Uterus (tissue), 2 donors: ENCODE results near the gene EMD.

Experiments
- POLR2A ChIP-seq, 2 donors: fragments of 450-650 bp; IDR thresholded peaks; one replicate each; pipeline ENCODE4 v1.6.1; 2016; ENCODE audit warnings: antibody characterized with exemption in 2 of 2, mild to moderate bottlenecking in 1 of 2, moderate library complexity in 1 of 2
- TF ChIP-seq, protein P1 (sequence below), 4 experiments: fragments of 200-600 bp in 2 of 4; fragments of 450-650 bp in 2 of 4; sonication (generic) in 2 of 4; IDR thresholded peaks; one replicate each; pipeline ENCODE4 v1.5.1; 2016 to 2019; ENCODE audit warnings: antibody characterized with exemption in 4 of 4, mild to moderate bottlenecking in 2 of 4, moderate library complexity in 1 of 4

DNA sequence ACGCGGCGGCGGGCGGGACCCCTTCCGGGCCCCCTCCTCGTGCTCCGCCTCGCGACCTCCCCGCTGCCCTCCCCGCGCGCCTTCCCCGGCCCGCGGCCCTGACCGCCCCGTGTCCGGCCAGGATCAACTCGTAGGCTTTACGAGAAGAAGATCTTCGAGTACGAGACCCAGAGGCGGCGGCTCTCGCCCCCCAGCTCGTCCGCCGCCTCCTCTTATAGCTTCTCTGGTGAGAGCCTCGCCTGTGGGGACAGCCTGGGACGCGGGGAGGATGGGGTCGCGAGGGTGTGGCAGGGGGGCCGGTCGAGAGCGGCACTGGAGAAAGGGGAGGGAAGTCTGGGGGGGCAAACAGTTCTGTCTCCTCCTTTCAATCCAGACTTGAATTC, 465 bp downstream of the EMD start:
- TF ChIP-seq, protein P1, sequence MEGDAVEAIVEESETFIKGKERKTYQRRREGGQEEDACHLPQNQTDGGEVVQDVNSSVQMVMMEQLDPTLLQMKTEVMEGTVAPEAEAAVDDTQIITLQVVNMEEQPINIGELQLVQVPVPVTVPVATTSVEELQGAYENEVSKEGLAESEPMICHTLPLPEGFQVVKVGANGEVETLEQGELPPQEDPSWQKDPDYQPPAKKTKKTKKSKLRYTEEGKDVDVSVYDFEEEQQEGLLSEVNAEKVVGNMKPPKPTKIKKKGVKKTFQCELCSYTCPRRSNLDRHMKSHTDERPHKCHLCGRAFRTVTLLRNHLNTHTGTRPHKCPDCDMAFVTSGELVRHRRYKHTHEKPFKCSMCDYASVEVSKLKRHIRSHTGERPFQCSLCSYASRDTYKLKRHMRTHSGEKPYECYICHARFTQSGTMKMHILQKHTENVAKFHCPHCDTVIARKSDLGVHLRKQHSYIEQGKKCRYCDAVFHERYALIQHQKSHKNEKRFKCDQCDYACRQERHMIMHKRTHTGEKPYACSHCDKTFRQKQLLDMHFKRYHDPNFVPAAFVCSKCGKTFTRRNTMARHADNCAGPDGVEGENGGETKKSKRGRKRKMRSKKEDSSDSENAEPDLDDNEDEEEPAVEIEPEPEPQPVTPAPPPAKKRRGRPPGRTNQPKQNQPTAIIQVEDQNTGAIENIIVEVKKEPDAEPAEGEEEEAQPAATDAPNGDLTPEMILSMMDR (IDR thresholded peaks at IDR 0.05), result no peak
- no peak for TF ChIP-seq POLR2A (IDR thresholded peaks at IDR 0.05)
